SK-N-DZ (cell line): Measurements from ENCODE around the gene CCDC57.
A peak's percentile ranks its signal among the peaks of the same experiment; 100 is the strongest.
"Not testable (repeated sequence)": the region's sequence is repeated elsewhere in the genome, so short reads cannot be mapped to it uniquely, and the experiment has no call there.

Source experiments
- DNase-seq: peaks from one replicate; pipeline ENCODE4 v3.0.0-alpha.2; 2015; ENCODE audit warnings: low spot score

Gene CCDC57

DNA sequence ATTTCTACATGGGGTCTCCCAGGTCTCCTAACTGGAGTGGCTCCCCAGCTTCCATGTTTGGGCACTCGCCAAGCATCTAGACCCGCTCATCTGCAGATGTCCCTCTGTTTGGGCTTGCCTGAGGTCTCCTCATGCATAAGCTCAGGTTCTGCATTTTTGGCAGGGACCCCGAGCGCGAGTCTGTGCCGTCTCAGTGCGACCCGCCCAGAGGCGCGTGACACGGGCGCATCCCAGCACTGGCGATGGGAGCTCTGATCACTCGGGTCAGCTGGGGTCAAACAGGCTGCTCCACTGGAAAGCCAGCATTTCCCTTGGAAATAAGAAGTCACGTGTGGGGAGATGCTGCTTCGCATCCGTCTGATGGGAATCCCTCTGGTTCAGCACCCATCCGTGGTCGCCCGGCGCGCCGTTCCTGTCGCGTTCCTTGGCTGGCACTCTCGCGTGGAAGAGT, 57.7 kb downstream of the CCDC57 start:
- no peak for DNase-seq

DNA sequence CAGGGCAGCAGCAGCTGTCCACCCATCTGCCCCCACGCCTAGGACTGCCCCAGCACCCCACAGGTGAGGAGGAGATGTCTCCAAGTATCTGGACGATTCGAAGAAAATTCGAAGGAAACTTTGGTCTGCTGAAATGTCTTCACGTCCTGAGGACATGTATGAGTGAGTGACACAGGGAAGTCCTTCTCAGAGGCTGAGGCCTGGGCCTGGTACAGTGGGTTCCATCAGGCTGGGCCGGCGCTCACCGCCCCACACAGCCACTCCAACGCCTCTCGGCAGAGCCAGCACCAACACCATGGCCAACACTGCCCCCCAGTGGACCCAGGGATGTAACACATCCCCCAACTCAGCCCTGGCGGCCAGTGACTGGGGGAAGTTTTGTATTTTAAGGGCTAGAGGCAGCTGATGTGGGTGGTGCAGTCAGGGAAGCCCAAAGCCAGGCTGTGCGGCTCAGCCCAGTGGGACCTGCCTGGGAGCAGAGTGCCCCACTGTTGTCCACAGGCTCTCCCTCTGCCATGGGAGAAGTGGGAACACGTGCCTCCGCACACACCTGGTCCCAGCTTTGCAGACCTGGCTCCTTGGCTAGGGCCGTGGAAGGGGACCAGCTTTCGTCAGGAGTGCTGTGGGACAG, 58.8 kb downstream of the CCDC57 start:
- peak; percentile 76 for DNase-seq

DNA sequence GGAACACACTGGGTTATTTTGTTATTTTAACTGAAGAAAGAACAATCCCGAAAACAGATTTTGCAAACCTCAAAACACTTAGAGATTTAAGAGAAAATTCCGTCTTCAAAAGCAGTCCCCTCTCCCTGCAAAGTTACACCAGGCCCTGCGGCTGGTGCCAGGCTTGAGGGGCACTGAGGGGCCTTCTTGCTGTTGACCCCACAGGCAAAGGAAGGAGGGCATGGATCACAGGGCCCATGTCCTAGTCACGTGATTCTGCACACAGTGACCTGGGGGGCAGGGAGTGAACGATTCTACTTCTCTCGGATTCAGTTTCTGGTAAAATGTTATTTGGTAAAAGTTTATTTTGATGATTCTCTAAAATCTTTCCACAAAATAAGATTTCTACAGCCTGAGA, 59.3 kb downstream of the CCDC57 start:
- no peak for DNase-seq

DNA sequence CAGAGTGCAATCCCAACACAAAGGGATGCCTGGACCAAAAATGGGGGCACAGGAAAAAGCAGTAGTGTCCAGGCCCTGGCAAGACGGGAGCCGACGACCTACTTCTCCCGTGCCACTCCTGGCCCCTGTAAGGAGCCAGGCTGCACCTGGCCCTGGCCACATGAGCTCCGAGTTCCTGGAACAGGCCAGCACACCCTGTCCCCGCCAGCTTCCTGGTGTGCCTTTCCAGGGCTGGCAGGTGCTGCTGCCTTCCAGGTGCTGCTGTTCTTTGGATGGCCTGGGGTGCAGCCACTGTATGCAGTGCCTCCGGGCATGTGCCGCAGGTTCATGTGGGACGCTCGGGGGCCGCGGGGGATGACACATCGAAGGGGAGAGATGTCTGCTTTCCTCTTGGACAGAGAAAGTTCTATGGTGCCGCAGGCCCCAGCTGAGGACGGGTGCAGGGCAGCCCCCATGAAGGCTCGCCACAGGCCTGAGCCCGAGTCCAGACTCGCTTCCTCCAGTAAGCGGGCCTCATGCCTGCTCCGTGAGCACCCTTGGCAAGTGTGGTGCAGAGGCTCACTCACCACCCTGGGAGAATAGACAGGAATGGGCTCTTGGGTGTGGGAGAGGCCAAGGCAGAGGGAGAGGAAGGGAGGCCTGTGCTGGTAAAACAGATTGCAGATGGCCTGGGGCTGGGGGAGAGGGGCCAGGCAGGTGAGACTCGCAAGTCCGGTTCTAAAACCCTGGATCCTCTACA, 59.9 kb downstream of the CCDC57 start:
- DNase-seq: no peak

GRCh38 chr17:82152114-82152513, 60.5 kb downstream of the CCDC57 start:
- no peak for DNase-seq

DNA sequence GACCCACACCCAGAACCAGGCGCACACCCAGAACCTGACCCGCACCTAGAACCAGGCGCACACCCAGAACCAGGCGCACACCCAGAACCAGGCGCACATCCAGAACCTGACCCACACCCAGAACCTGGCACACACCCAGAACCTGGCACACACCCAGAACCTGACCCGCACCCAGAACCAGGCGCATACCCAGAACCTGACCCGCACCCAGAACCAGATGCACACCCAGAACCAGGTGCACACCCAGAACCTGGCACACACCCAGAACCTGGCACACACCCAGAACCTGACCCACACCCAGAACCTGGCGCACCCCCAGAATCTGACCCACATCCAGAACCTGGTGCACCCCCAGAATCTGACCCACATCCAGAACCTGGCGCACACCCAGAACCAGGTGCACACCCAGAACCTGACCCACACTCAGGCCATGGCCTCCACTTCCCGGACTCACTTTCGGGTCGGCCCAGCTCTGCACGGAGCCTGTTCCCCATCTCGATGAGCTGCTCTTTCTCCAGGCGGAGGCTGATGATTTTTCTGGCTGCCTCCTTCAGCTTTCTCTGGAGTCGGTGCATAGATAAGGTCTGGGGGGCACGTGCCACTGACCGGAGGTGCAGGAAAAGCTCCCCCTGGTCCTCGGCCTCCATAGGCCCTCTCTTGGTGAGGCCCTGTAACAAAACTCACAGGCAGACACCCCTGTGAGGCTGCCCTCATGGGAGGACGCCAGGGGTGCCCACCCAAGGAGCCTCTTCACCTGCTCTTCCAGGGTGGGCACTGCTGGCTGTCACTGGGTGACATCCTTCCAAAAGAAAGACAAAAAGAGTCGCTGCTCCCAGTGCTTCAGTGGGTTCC, 61.3 kb downstream of the CCDC57 start:
- no peak for DNase-seq

DNA sequence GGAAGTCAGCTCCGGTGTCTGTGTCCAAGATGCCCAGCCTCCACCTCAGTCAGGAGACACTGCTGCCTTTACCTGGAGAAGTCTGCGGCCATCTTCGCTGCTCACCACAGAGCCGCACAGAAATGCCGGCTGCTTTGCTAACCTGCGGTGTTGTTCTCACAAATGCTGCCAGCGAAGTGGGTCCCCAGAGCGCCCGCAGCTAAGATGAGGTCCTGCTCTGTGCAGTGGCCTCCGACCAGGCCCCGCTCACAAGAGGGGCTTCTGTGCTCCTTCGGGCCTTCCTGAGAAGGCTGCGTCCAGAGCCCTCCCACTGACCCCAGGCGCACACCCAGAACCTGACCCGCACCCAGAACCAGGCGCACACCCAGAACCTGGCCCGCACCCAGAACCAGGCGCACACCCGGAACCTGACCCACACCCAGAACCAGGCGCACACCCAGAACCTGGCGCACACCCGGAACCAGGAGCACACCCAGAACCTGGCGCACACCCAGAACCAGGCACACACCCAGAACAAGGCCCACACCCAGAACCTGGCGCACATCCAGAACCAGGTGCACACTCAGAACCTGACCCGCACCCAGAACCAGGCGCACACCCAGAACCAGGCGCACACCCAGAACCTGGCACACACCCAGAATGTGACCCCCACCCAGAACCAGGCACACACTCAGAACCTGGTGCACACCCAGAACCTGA, 63.1 kb downstream of the CCDC57 start:
- DNase-seq: no peak

GRCh38 chr17:82148997-82149396, 63.6 kb downstream of the CCDC57 start:
- no peak for DNase-seq

GRCh38 chr17:82148011-82148410, 64.6 kb downstream of the CCDC57 start:
- DNase-seq: no peak

DNA sequence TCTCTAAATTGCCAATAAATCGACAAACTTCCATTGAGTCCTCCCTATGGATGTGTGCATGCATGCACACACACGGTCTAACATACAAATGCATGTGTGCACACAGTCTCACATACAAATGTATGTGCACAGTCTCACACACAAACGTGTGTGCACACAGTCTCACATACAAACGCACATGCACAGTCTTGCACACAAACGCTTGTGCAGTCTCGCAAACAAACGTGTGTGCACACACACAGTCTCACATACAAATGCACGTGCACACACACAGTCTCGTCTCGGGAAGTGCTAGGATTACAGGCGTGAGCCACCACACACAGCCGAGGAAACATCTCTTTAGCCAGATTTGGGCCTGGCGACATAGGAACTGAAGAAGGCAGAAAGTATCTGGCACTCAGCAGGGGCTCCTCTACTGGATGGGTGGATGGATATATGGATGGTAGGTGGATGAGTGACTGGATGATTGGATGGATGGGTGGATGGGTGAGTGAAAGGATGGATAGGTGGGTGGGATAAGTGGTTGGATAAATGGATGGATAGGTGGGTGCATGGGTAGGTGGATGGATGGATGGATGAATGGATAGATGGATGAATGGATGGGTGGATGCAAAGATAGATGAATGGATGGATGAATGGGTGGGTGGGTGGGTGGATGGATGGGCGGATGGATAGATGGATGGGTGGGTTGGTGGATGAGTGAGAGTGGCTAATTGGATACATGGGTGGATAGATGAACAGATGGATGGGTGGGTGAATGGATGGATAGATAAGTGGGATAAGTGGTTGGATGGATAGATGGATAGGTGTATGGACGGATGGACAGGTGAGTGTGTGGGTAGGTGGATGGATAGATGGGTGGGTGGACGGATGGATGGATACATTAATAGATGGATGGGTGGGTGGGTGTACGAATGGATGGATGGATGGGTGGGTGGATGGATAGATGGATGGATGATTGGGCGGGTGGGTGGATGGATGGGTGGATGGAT, 65.7 kb downstream of the CCDC57 start:
- DNase-seq: no peak

- DNase-seq: no peak
Measured at GRCh38 chr17:82145550-82146155, 67.0 kb downstream of the CCDC57 start.

DNA sequence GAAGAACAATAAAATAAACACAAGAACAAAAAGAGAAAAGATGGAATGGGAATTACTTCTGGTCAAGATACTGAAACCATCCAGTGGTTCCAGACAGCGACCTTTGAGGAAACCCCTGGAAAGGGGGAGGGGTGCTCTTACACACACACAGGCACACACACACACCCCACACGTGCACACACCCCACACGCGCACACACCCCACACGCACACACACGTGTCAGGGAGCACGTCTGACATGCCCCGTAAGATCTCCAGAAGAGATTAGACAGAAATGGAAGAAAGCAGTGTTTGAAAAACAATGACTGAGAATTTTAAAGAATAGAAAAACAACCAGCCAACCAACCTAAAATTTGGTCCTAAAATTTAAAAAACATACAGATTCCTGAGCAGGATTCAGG, 69.3 kb downstream of the CCDC57 start:
- no peak for DNase-seq

DNA sequence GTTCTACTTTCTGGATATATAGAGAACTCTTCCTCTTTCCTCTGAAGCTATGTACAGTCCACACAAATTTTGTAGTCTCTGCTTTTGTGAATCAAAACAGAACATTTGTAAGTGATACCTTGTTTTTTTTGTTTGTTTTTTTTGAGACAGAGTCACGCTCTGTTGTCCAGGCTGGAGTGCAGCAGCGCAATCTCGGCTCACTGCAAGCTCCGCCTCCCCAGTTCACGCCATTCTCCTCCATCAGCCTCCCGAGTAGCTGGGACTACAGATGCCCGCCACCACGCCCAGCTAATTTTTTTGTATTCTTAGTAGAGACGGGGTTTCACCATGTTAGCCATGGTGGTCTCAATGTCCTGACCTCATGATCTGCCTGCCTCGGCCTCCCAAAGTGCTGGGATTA, 72.7 kb downstream of the CCDC57 start:
- not testable (repeated sequence) for DNase-seq

GRCh38 chr17:82138511-82138992, 74.1 kb downstream of the CCDC57 start:
- DNase-seq: no peak

GRCh38 chr17:82134101-82134500, 78.5 kb downstream of the CCDC57 start:
- DNase-seq: no peak

DNA sequence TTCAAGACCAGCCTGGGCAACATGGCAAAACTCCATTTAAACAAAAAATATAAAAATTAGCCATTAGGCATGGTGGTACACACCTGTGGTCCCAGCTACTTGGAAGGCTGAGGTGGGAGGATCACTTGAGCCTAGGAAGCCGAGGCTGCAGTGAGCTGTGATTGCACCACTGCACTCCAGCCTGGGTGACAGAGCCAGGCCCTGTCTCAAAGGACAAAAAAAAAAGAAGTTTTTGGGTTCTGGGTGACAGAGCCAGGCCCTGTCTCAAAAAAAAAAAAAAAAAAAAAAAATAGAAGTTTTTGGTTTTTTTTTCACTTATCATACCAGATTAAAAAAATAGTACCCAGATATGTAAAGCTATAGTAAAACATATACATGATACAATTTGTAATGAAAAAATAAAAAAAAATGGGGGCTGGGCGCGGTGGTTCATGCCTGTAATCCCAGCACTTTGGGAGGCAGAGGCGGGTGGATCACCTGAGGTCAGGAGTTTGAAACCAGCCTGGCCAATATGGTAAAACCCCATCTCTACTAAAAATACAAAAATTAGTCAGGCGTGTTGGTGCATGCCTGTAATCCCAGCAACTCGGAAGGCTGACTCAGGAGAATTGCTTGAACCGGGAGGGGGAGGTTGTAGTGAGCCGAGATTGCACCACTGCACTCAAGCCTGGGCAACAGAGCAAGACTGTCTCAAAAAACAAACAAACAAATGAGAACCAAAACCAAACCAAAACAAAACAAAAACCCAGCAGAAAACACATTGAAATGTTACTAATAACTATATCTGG, 79.3 kb downstream of the CCDC57 start:
- DNase-seq: not testable (repeated sequence)

DNA sequence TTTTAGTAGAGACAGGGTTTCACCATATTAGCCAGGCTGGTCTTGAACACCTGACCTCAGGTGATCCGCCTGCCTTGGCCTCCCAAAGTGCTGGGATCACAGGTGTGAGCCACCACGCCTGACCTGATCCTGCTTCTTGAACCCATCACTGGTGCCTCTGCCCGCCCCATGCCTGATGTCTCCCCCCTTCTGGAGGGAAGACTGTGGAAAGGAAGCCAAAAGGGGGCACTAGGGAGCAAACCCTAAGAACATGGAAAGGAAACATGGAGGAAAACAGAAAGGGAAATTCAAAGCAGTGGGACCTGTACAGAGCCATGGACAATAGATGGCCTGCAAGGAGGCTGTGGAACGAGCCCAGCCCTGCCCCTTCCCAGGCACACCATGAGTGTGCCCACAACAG, 83.5 kb downstream of the CCDC57 start:
- DNase-seq: no peak

- DNase-seq: no peak
Measured at GRCh38 chr17:82128287-82128686, 84.4 kb downstream of the CCDC57 start.

- DNase-seq: no peak
Measured at GRCh38 chr17:82127704-82128103, 84.9 kb downstream of the CCDC57 start.
